HepG2 (cell line): ENCODE results near the gene COL4A2. TPM values are rescaled to one million over a fixed set of nuclear protein-coding genes. Genes with fewer than 3 reads are reported as not detected.

Experiments used
- JARID2 ChIP-seq: sonication (generic); formaldehyde crosslinking; IDR thresholded peaks from 2 replicates; pipeline ENCODE4 v1.8.1; 2023; ENCODE audit warnings: missing genetic modification reagents, inconsistent platforms; ENCODE audit not compliant: insufficient replicate concordance
- KLF16 ChIP-seq, 2 experiments: sonication (generic) in 1 of 2; formaldehyde crosslinking in 1 of 2; IDR thresholded peaks; 2 replicates each; pipeline versions ENCODE4 v1.6.1 to v1.8.0; 2016 to 2023; ENCODE audit warnings: missing genetic modification reagents in 2 of 2, missing compliant biosample characterization in 1 of 2
- TIGD3 ChIP-seq: sonication (generic); formaldehyde crosslinking; IDR thresholded peaks from 2 replicates; pipeline ENCODE4 v1.5.1; 2020; ENCODE audit warnings: mild to moderate bottlenecking, missing genetic modification reagents, borderline replicate concordance
- ZBTB40 ChIP-seq, 2 experiments: fragments of 450-650 bp in 1 of 2; sonication (generic) in 1 of 2; formaldehyde crosslinking in 1 of 2; IDR thresholded peaks; 2 replicates each; pipeline versions ENCODE4 v1.6.1 to v1.8.0; 2016 to 2022; ENCODE audit warnings: antibody characterized with exemption in 1 of 2, mild to moderate bottlenecking in 1 of 2, missing genetic modification reagents in 1 of 2
- ZNF431 ChIP-seq: sonication (generic); formaldehyde crosslinking; IDR thresholded peaks from 2 replicates; pipeline ENCODE4 v1.9.0; 2022; ENCODE audit warnings: missing genetic modification reagents, low read depth, mild to moderate bottlenecking, borderline replicate concordance
- polyA plus RNA-seq, 8 experiments: library from polyadenylated mRNA; depleted of rRNA in 3 of 8; stranded (reverse) in 7 of 8; unstranded in 1 of 8; fragments of >200 nt; fragmentation: Illumina TruSeq in 4 of 8; extraction: Trizol in 4 of 8; gene quantifications; 2 replicates each; pipeline versions ENCODE4 v1.2.1 to v1.2.3, GENCODE V29; 2011 to 2016; ENCODE audit warnings: low read depth in 4 of 8, missing spikeins in 1 of 8, mixed read lengths in 1 of 8; ENCODE audit not compliant: insufficient read depth in 1 of 8
- total RNA-seq, 5 experiments: library from RNA; depleted of rRNA; stranded (reverse); fragments of >200 nt; fragmentation: Illumina TruSeq; extraction: Trizol; gene quantifications; 2 replicates each; pipeline ENCODE4 v1.2.3, GENCODE V29; 2016; ENCODE audit warnings: low read depth in 1 of 5
- TF ChIP-seq, protein P1 (sequence below): sonication (generic); formaldehyde crosslinking; IDR thresholded peaks from 2 replicates; pipeline ENCODE4 v1.4.0; 2020; ENCODE audit warnings: mild to moderate bottlenecking, low read depth, missing genetic modification reagents

COL4A2 gene
- total and polyA plus RNA-seq, 2 of the 13 experiments (the other 11 are each of a cell fraction or from before 2014, with no cell fraction given) = 0.22 to 1.9 TPM

- TF ChIP-seq ZNF431 (CRISPR knock-in tag) (no peak), ZBTB40 (IDR thresholded peaks at IDR 0.05) (no peak), ZBTB40 (CRISPR knock-in tag; IDR thresholded peaks at IDR 0.05) (no peak), JARID2 (no peak), TIGD3 (CRISPR knock-in tag) (no peak), KLF16 (CRISPR knock-in tag; IDR thresholded peaks at IDR 0.05) (no peak)
- TF ChIP-seq, protein P1, sequence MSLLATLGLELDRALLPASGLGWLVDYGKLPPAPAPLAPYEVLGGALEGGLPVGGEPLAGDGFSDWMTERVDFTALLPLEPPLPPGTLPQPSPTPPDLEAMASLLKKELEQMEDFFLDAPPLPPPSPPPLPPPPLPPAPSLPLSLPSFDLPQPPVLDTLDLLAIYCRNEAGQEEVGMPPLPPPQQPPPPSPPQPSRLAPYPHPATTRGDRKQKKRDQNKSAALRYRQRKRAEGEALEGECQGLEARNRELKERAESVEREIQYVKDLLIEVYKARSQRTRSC = no peak
Measured at GRCh38 chr13:110285991-110286832, 20.9 kb upstream of the COL4A2 start (continued).
